Gastrocnemius medialis (tissue), 4 donors: ENCODE data around the gene ARIH1.

ENCODE experiments used
- CTCF ChIP-seq, 5 experiments: fragments of 450-650 bp in 3 of 5; fragments of 200-600 bp in 2 of 5; sonication (generic) in 2 of 5; IDR thresholded peaks in 4 of 5; conservative IDR thresholded peaks in 1 of 5; 1 replicate in 4 of 5; 2 replicates in 1 of 5; pipeline ENCODE4 v1.5.1; 2016 to 2019; ENCODE audit warnings: antibody characterized with exemption in 5 of 5, mild to moderate bottlenecking in 3 of 5, moderate library complexity in 3 of 5
- POLR2A ChIP-seq, 2 donors: fragments of 450-650 bp; IDR thresholded peaks; one replicate each; pipeline ENCODE4 v1.6.1; 2017; ENCODE audit warnings: antibody characterized with exemption in 2 of 2, mild to moderate bottlenecking in 2 of 2, moderate library complexity in 2 of 2

- no peak for TF ChIP-seq CTCF (IDR thresholded peaks at IDR 0.05 in 4 of 5, conservative IDR thresholded peaks at IDR 0.05 in 1 of 5)
- TF ChIP-seq POLR2A (IDR thresholded peaks at IDR 0.05) = peak in 1 of 2 donors; percentile 42
Measured at GRCh38 chr15:72474466-72474911, 359 bp downstream of the ARIH1 start.
